HG02610 (cell line): ENCODE data around the gene SELENOF.

Experiments used
- ATAC-seq: cut with Tn5 transposase; IDR thresholded peaks from one replicate; pipeline ENCODE4 v1.9.1; 2021; ENCODE audit warnings: mild to moderate bottlenecking, moderate library complexity; ENCODE audit not compliant: unreplicated experiment

The SELENOF gene

DNA sequence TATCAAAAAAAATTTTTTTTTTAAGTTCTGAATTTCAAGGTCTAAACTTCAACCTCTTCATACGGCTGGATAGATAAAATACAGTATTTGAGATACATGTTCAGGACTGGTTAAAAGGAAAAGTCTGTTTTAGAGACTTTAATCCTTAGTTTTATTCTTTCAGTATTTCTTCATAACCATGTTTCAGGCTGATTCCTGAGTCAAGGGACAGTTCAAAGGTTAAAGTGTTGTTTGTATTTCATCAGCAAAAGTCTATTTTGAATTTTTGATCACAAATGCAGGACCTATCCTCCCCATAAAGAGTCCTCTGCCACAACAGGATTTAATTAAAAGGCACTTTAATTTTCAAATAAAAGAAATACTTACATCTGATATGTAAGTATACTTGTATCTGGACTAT lies 53.5 kb downstream of the SELENOF start:
- no peak for ATAC-seq

DNA sequence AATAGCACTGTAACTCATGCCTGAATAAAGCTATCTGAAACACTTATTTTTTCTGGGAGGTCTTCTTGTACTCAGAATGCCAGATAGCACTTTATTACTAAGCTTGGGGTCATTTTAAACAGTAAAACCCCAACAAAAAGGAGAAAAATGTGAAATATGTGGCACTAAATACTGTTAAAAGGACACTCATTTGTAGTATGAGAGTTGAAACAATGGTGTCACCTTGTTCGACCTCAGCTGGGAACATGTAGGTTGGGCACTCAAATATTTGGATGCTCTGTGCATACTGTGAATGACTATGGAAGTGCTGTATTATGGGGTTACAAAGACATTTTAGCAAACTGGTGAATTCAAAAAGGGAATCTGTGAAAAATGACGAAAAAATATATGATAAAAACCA lies 53.9 kb downstream of the SELENOF start:
- ATAC-seq = no peak

GRCh38 chr1:86858524-86859261 lies 55.2 kb downstream of the SELENOF start:
- ATAC-seq = peak; percentile 58

- ATAC-seq = no peak
These were observed 57.7 kb downstream of the SELENOF start for GRCh38 chr1:86856196-86856595.

DNA sequence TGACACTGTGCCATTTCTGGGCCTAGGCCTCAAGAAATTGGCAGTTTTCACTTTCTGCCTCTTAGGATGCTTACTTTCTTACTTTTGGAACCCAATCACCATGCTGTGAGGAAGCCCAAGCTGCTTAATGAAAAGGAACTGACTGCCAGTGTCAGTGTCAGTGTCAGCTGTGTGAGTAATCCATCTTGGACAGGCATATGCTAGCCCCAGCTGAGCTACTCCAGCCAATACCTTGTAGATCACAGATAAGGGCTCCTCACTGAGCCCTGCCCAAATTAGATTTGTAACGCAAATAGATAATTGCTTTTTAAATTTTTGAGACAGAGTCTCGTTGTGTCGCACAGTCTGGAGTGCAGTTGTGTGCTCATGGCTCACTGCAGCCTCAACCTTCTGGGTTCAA lies 59.6 kb downstream of the SELENOF start:
- no peak for ATAC-seq

DNA sequence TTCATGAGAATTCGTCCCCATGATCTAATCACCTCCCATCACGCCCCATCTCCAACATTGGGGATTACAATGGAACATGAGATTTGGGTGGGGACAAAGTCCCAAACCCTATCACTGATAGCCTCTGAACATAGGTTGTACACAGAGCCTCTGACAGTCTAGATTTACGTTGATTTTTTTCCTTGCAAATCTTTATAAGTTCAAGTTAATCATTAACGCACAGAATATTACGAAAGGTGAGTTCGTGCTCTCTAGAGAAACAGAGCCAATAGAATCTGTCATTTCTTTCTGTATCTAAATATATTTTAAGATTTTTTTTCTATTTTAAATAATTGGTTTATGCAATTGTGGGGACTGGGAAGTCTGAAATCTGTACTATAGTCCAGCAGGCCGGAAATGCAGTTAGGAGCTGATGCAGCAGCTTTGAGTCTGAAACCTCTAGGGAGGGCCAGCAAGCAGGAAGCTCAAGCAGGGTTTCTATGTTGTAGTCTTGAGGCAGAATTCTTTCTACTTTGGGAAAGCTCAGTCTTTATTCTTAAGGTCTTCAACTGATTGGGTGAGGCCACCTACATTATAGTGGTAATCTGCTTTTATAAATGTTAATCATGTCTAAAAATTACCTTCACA lies 61.0 kb downstream of the SELENOF start:
- no peak for ATAC-seq

GRCh38 chr1:86852289-86852688 lies 61.6 kb downstream of the SELENOF start:
- ATAC-seq = no peak

GRCh38 chr1:86849756-86850155 lies 64.2 kb downstream of the SELENOF start:
- no peak for ATAC-seq

DNA sequence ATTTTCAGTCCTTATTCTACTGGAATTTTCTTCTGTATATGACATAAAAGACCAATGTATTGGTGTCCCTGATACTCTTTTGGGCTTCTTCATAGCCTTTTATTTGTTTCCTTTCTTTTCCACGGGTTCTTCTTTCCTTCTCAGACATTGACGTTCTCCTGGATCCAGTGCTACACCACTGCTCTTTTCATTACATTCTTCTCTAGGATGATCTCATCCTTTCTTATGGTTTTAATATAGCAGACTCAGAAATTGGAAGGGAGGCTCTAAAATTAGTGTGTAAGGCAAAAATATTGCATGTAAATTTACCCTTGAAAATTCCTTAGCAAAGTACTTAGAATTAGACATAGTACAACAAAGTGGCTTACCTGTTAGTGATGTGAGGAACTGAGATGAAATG lies 65.3 kb downstream of the SELENOF start:
- ATAC-seq = no peak

- no peak for ATAC-seq
These were observed 67.7 kb downstream of the SELENOF start for GRCh38 chr1:86846164-86846647.

- no peak for ATAC-seq
These were observed 68.4 kb downstream of the SELENOF start for GRCh38 chr1:86845514-86845913.

DNA sequence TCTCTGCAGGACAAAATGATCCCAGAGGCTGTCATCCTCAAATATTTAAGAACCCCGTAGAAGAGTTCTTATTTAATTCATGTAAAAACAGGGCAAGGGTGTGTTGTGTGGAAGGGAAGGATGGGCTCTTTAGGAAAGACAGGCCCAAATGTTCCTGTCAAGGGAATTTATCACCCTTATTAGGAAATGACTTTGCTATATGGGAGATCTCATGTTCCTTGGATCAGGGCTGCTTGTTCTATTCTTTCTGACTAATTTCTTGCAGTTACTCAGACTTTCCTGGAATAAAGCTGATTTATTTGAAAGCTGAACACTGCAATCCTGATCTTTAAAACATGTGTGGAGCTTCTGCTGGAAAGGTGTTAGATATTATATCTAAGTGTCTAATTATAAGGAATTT lies 72.8 kb downstream of the SELENOF start:
- no peak for ATAC-seq

- ATAC-seq = peak; percentile 83
These were observed 80.3 kb downstream of the SELENOF start for GRCh38 chr1:86833461-86834215.

- no peak for ATAC-seq
These were observed 81.5 kb downstream of the SELENOF start for GRCh38 chr1:86832433-86832832.

DNA sequence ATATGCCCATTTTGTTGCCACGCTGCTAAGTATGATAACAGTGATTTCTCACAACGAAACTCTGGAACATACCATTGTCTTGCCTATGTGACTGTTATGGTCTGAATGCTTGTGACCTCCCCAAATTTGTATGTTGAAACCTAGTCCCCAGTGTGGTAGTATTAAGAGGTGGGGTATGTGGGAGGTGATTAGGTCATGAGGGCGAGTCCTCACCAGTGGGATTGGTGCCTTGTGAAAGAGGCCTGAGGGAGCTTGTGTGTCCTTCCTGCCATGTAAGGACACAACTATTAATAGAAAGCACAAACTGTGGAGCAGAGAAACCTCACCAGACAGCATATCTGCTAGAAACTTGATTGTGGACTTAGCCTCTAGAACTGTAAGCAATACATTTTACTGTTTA lies 84.6 kb downstream of the SELENOF start:
- no peak for ATAC-seq

DNA sequence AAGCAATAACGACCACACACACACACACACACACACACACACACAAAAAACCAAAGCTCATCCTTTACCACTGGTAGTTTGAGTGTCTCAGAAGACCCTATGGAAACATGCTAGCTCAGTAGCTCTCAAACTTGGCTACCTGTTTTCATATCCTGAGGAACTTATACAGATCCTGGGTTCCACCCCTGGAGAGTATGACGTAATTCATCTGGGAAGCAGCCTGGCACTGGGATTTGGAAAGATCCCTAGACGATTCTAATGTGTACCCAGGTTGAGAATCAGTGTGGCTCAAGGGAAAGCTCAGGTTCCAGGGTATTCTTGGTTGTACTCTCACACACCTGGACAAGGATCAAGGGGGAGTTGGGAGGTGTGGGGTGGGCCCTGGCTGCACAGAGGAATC lies 85.9 kb downstream of the SELENOF start:
- no peak for ATAC-seq

GRCh38 chr1:86826856-86827255 lies 87.1 kb downstream of the SELENOF start:
- ATAC-seq = no peak

DNA sequence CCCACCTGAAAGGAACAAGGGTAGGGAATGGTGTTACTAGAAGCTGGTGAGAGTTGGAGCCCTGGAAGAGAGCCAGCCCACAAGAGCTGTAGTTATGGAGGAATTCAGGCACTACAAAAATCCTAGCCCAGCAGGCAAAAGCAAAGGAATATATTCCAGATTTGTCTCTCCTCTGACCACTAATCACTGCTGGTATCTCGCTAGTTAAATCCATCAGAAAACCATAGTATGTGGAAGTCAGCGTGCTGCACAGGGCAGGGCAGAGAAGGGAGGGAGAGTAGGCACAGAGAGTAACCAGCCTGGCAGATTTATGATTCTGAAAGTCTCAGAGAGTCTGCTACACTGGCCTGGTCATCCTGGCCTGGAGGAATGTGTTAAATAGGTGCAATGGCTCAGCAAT lies 88.6 kb downstream of the SELENOF start:
- no peak for ATAC-seq

DNA sequence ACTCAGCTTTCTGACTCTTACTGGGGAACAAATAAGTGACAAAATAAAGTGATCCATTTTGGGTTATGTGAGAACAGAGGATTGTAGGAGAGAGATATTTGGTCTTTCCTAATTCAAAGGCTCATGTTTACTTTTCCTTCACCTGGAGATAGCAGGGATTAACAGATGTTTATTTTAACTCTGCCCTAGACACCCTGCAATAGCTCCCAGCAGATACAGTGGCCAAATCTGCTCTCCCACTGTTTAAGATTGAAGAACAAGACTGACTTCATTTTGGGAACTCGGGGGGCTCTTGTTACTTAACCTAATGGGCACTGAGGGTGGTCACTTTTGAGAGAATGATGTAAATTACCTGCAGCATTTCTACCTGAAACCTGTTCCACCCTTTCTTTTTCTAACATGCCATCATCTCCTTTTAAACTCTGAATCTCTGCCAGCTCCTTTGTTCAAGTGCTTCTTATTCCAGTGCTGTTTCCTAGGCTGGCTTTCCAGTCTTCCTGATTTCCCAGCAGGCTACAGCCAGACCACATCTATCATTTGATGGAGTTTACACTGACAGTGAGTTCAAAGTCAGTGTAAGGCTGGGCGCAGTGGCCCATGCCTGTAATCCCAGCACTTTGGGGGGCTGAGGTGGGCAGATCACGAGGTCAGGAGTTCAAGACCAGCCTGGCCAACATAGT lies 90.0 kb downstream of the SELENOF start:
- ATAC-seq = no peak

DNA sequence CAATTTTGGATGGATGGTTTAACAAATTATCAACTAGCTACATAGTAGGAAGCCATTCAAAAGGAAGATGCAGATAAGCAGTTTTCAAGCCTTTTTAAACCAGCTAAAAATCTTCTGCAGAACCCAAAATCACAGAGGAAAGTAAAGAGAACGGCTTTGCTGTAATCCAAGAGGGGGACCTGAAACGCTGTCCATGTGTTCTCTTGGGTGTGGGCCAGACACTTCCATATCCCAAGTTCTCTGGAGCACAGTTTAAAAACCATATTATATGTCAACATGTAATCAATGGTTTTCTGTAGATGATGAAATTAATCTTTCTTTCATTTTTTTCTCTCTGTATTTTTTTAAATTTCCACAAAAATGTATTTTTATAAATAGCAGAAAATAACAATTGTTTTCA lies 90.5 kb downstream of the SELENOF start:
- no peak for ATAC-seq

- no peak for ATAC-seq
These were observed 91.5 kb downstream of the SELENOF start for GRCh38 chr1:86822459-86822858.
